ENCODE measurements around the gene CNNM1.

DNA sequence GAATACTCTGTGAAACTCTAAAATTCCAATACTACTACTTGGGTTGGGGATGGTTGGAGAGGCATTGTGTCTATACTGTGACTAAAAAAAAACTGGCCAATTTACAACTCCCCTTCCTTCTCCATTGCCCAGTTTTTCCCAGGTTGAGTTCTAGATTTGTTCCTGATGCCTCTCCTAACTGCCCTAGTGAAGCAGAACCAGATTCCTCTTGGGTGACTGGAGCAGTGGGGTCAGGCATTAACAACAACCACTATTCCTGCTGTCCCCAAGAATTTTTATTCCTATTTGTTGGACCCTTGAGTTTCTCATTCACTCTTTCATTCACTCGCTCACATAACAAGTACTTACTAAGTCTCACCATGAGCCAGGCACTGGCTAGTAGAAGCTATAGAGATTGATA is 95.5 kb downstream of the CNNM1 start:
- TF ChIP-seq, protein P1, sequence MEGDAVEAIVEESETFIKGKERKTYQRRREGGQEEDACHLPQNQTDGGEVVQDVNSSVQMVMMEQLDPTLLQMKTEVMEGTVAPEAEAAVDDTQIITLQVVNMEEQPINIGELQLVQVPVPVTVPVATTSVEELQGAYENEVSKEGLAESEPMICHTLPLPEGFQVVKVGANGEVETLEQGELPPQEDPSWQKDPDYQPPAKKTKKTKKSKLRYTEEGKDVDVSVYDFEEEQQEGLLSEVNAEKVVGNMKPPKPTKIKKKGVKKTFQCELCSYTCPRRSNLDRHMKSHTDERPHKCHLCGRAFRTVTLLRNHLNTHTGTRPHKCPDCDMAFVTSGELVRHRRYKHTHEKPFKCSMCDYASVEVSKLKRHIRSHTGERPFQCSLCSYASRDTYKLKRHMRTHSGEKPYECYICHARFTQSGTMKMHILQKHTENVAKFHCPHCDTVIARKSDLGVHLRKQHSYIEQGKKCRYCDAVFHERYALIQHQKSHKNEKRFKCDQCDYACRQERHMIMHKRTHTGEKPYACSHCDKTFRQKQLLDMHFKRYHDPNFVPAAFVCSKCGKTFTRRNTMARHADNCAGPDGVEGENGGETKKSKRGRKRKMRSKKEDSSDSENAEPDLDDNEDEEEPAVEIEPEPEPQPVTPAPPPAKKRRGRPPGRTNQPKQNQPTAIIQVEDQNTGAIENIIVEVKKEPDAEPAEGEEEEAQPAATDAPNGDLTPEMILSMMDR (conservative IDR thresholded peaks at IDR 0.05 in 1 of 2, IDR thresholded peaks at IDR 0.05 in 1 of 2; ENCODE audit: extremely low read depth in 1 of 2, insufficient read depth in 1 of 2, low read depth in 1 of 2, low read length in 2 of 2): no peak
- TF ChIP-seq EZH2 (IDR thresholded peaks at IDR 0.05; ENCODE audit: borderline replicate concordance, low read length): no peak
